Dedifferentiated amniotic fluid mesenchymal stem cell (primary cell): ENCODE measurements around the gene ENPP7.

Source experiments
- DNase-seq: peaks from one replicate; pipeline ENCODE4 v3.0.0-alpha.2; 2016; ENCODE audit errors: extremely low spot score

Gene ENPP7

GRCh38 chr17:79702550-79703236, 28.1 kb upstream of the ENPP7 start:
- DNase-seq, result no peak

- DNase-seq, result no peak
Measured at GRCh38 chr17:79704691-79705090, 26.1 kb upstream of the ENPP7 start.

GRCh38 chr17:79705674-79706073, 25.1 kb upstream of the ENPP7 start:
- DNase-seq, result no peak

DNA sequence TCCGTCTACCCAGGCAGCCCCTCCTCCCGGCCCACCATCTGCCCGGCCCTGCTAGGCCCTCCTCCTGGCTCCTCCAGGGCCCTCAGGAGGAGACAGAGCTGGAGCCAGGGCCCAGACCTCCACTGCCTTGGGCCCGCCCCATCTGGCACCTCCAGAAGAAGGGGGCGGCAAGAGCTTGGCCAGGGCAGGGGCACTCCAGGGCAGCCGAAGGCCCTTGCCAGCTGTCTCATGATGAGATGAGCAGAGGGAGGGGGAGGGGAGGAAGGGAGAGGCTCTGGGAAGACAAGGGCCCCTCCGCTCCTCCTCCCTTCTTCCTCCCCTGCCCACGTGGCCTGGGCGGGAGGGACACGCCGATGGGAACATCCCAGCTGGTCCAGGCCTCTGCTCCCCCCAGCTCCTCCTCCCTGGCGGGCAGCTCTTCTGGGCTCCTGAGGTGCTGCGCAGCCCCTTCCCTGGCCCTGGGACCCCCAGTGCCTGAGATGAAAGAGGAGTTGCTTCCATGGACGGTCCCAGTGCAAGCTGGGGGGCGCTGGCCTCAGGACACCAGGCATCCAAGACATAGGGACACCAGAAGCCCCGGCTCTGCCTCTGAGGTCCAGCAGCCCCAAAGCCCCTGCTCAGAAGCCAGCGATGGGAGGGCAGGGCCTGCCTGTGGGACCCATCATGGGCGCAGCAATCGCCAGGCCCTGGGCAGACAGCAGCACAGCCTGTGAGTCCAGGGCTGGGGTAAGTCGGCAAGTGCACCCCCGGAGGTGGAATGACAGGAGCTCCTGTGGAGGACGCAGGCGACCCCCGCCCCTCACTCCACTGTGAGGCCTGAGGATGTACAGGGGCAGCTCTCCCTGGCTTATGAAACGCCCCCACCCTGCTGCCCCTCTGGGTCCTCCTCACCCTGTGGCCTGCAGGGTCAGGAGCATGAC, 23.6 kb upstream of the ENPP7 start:
- no peak for DNase-seq

DNA sequence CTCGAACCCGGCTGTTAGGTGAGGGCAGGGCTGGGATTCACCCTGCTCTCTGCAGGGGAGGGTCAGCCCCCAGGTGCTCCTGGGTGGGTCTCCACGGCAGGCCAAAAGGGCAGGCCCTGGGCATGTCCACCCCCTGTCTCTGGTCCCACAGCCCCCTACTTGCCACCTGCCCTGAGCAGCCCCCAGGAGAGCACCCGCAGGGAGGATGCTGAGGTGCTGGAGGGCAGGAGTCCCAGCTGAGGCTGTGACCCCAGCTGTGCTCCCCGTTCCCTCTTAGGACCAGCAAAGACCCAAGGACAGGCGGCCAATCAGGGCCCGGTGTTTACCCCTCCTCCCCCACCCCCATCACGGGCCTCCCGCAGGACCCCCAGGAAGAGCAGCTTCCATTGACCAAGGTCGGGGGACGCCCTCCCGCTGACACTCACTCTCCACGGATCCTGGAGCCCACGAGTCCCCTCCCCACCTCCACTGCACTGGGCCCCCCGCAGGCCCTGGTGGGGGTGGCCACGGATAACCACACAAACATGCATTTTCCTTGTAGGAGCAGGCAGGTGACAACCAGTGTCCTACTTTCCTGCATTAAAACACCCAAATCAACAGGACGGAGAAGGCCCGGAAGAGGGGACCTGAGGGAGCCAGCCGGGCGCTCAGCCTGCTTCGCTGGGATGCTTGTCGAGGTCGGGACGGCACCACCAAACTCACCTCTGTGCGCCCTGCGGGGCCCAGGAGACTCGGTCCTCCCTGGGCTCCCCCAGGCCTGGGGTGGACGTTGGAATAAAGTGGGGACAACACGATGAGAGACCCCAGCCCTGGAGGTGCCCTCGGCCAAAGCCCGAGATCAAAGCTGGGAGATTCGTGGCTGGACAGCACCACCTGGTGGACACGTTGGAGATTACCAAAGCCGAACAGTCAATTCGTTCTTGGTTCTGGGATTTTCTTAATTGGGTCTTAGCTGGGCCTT, 22.5 kb upstream of the ENPP7 start:
- peak; percentile 28 for DNase-seq

GRCh38 chr17:79711715-79712305, 18.9 kb upstream of the ENPP7 start:
- no peak for DNase-seq

- no peak for DNase-seq
Measured at GRCh38 chr17:79713391-79713790, 17.4 kb upstream of the ENPP7 start.

GRCh38 chr17:79714176-79715097, 16.3 kb upstream of the ENPP7 start:
- no peak for DNase-seq

DNA sequence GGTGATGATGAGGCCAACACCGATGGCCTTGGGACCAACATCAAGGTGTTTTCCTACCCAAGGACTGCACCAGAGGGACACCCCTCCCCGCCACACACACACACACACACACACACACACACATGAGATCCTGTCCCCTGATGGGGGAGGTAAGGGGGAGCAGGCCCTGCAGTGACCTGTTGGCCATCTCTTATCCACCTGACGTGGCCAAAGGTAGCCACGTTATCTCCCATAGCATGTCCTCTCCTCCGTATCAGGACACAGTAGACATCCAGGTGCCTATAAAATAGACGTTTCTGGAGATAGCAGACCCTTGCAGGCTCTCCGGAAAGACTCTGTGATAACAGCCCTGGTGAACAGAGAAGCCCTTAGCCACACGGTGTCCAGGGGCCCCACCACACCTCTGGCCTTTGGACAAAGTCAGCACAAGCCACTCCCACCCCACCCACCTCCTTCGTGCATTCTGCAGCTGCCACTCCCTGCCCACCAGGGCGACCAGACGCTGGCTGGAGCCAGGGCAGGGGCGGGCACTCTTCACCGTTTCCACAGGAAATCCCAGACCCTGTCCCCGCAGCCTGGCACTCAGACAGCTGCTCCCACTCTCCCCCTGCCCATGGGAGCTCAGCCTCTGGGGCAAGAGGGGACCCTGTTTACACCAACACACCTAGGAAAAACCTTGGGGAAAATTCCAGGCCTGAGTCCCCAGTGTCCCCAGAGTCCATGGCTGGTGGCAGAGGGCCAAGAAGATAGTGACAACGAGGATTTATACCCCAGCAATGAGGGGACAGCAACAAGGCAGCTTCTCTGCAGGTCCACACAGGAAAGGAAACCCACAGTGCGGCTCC, 15.4 kb upstream of the ENPP7 start:
- no peak for DNase-seq

DNA sequence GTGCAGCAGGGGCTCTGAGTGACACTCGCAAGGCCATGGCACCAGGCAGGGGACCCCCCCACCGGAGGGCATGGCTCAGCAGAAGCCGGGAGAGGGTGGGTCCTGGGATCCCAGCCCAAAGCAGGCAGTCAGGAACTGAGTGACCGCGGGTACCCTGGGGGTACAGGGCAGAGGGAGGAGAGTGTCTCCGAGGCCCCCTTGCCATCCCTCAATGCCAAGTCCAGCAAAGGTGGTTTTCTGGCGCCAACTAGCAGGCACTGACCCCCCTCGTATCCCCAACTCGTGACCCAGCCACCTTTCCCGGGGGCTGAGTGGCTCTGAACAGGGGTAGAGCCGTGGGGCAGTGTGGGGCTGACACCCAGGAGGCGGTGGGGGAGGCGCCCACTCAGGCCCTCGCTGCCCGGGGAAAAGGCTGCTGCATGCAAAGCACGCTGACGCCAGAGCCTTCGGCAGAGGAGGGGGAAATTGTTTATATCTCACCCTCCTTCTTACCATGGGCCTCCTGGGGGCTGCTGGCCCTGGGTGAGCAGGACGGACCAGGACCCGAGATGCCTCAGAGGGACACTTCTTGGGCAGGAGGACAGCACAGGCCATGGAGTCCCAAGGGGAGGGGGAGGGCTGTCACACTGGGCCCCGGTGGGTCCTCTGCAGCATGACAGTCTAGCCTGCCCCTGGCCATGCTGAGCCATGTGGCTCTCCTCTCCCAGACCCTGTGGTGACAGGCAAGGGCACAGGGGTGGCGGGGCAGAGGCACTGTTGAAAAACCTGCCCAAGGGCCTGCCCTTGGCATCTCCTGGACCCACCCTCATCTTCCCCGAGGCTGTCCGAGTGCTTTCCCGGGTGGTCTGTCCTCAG, 14.6 kb upstream of the ENPP7 start:
- no peak for DNase-seq

DNA sequence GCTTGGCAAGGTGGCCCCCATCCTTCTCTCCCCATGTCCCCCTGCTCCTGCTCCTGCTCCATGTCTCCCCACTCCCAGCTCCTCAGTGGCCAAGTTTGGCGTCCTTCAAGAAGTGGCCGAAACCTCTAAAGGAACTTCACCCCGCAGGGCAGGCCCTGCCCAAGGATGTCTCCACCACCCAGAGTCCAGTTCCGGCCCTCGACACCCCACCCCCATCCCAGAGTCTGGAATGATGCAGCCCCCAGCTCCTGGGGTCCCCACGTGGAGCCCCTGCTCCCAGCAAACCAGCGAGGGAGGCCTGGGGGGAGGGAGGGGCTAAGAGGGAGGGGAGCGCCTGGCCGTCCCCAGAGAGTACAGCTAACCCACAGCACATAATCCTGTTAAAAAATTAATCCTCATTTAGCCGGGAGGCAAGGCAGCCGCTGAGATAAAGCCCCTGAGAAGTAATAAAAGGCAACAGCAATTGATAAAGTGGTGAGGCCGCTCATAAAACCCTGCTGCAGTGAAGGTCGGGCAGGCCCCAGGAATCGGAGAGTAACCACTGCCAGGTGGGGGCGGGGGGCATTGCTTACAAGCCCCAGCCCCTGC, 9.9 kb upstream of the ENPP7 start:
- DNase-seq, result no peak

- DNase-seq, result no peak
Measured at GRCh38 chr17:79721993-79722671, 8.6 kb upstream of the ENPP7 start.

- no peak for DNase-seq
Measured at GRCh38 chr17:79722787-79723186, 8.0 kb upstream of the ENPP7 start.

- peak; percentile 92 for DNase-seq
Measured at GRCh38 chr17:79728169-79728907, 2.4 kb upstream of the ENPP7 start.

DNA sequence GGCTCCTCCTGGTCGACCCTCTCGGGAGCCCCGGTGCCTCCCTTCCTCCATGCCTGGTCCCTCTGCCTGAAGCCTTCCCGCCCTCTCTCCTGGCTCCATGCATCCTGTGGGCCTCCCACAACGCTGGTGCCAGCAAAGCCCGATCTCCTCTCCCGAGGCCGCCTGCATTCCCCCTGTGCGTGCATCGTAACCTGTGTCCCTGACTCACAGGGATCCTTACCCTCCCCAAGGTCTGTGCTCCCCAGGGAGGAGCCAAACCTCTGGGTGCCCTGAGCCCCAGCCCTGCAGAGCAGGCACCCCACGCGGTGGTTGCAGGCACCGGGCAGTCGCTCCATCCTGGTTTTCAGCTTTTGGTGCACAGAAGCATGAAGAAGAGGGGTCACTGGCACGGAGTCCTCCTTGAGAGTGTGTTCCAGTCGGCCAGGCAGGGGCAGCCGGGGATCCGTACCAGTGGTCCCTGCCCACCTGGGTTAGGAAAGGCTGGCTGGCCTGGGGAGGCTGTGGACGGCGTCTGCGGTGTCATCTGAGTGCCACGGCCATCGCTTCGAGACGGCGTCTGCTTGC, 1.8 kb upstream of the ENPP7 start:
- DNase-seq, result no peak

GRCh38 chr17:79729761-79730160, 982 bp upstream of the ENPP7 start:
- DNase-seq, result no peak

DNA sequence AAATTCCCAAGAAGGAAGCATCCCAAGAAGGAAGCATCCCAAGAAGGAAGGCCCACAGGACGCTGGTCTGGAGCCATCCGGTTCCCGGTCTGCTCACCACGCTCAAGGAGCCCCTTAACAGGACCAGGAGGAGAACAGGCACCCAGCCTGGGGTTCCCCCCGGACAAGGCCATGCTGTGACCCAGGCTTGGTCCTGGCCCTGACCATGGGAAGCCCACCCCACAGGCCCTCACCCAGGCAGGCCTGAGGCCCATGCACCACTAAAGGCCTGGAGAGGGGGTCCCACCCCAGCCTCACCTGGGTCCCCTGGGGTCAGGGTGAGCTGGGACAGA, 340 bp upstream of the ENPP7 start:
- DNase-seq, result no peak
